ENCODE results near the gene INPP5A.

INPP5A gene

GRCh38 chr10:132786476-132786883, 248.9 kb downstream of the INPP5A start:
- no peak for DNase-seq (ENCODE audit: low read depth in 1 of 2, low spot score in 1 of 2)
- Histone ChIP-seq H3K27me3 (ENCODE audit: insufficient read depth, poor library complexity, severe bottlenecking) (peaks cover 60% of the 10 kb centered on the region), H3K27ac (replicated peaks) (no peak overlapping the region), H3K4me3 (replicated peaks; ENCODE audit: insufficient read depth, low read length) (no peak overlapping the region)
- no peak for TF ChIP-seq CTCF (IDR thresholded peaks at IDR 0.05; ENCODE audit: insufficient read depth, low read length)
- TF ChIP-seq GABPA (IDR thresholded peaks at IDR 0.05; ENCODE audit: low read depth): no peak
- no peak for TF ChIP-seq SPI1 (IDR thresholded peaks at IDR 0.05; ENCODE audit: borderline replicate concordance, low read depth)
- TF ChIP-seq REST (IDR thresholded peaks at IDR 0.05; ENCODE audit: insufficient replicate concordance, low read depth): no peak
- no peak for TF ChIP-seq POLR2AphosphoS5 (IDR thresholded peaks at IDR 0.05; ENCODE audit: low read depth)

- H3K27ac ChIP-seq (replicated peaks): no peak overlapping the region
- TF ChIP-seq POLR2AphosphoS5 (IDR thresholded peaks at IDR 0.05; ENCODE audit: low read depth) (no peak), SPI1 (IDR thresholded peaks at IDR 0.05; ENCODE audit: borderline replicate concordance, low read depth) (no peak), GABPA (IDR thresholded peaks at IDR 0.05; ENCODE audit: low read depth) (no peak), CTCF (IDR thresholded peaks at IDR 0.05; ENCODE audit: insufficient read depth, low read length) (no peak), REST (IDR thresholded peaks at IDR 0.05; ENCODE audit: insufficient replicate concordance, low read depth) (no peak)
- no peak for DNase-seq (ENCODE audit: low read depth in 1 of 2, low spot score in 1 of 2)
- H3K4me3 ChIP-seq (replicated peaks; ENCODE audit: insufficient read depth, low read length): no peak overlapping the region
- peaks cover 60% of the 10 kb centered on the region for H3K27me3 ChIP-seq (ENCODE audit: insufficient read depth, poor library complexity, severe bottlenecking)
Observed at GRCh38 chr10:132786884-132787494, 249.4 kb downstream of the INPP5A start.

GRCh38 chr10:132787495-132788179, 250.1 kb downstream of the INPP5A start:
- TF ChIP-seq CTCF (IDR thresholded peaks at IDR 0.05; ENCODE audit: insufficient read depth, low read length) (no peak), POLR2AphosphoS5 (IDR thresholded peaks at IDR 0.05; ENCODE audit: low read depth) (no peak), GABPA (IDR thresholded peaks at IDR 0.05; ENCODE audit: low read depth) (no peak), REST (IDR thresholded peaks at IDR 0.05; ENCODE audit: insufficient replicate concordance, low read depth) (no peak), SPI1 (IDR thresholded peaks at IDR 0.05; ENCODE audit: borderline replicate concordance, low read depth) (no peak)
- no peak overlapping the region for H3K4me3 ChIP-seq (replicated peaks; ENCODE audit: insufficient read depth, low read length)
- DNase-seq (ENCODE audit: low read depth in 1 of 2, low spot score in 1 of 2): no peak
- no peak overlapping the region for H3K27ac ChIP-seq (replicated peaks)
- peaks cover 60% of the 10 kb centered on the region for H3K27me3 ChIP-seq (ENCODE audit: insufficient read depth, poor library complexity, severe bottlenecking)
